Measurements from ENCODE around the gene SVIL.

GRCh38 chr10:29546773-29547313 is 87.9 kb downstream of the SVIL start:
- TF ChIP-seq CTCF (IDR thresholded peaks at IDR 0.05; ENCODE audit: low read length) (no peak), EZH2 (IDR thresholded peaks at IDR 0.05; ENCODE audit: borderline replicate concordance, low read length) (no peak)

Measured in OCI-LY1 (cell line).